ENCODE measurements around the gene PDX1.

- TF ChIP-seq, protein P1, sequence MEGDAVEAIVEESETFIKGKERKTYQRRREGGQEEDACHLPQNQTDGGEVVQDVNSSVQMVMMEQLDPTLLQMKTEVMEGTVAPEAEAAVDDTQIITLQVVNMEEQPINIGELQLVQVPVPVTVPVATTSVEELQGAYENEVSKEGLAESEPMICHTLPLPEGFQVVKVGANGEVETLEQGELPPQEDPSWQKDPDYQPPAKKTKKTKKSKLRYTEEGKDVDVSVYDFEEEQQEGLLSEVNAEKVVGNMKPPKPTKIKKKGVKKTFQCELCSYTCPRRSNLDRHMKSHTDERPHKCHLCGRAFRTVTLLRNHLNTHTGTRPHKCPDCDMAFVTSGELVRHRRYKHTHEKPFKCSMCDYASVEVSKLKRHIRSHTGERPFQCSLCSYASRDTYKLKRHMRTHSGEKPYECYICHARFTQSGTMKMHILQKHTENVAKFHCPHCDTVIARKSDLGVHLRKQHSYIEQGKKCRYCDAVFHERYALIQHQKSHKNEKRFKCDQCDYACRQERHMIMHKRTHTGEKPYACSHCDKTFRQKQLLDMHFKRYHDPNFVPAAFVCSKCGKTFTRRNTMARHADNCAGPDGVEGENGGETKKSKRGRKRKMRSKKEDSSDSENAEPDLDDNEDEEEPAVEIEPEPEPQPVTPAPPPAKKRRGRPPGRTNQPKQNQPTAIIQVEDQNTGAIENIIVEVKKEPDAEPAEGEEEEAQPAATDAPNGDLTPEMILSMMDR (IDR thresholded peaks at IDR 0.05; ENCODE audit: borderline replicate concordance, extremely low read depth, low read length, poor library complexity, severe bottlenecking) = no peak
- no peak for TF ChIP-seq EZH2 (IDR thresholded peaks at IDR 0.05; ENCODE audit: borderline replicate concordance, low read depth, low read length, severe bottlenecking)
Measured at GRCh38 chr13:27913160-27913559, 6.6 kb upstream of the PDX1 start.

Measured in DND-41 (cell line).